Keratinocyte (primary cell): Measurements from ENCODE around the gene E2F8. TPM values are rescaled to one million over a fixed set of nuclear protein-coding genes. Genes with fewer than 3 reads are reported as not detected.

Experiments used
- DNase-seq: peaks from one replicate; pipeline ENCODE4 v3.0.0-alpha.2; 2011; ENCODE audit warnings: low read depth, missing footprints, low spot score
- FAIRE-seq: peaks from 2 replicates; lab custom pipeline; 2011; peaks lifted over from hg19 to GRCh38; lab: Jason Lieb, UNC
- H2AFZ ChIP-seq: 2 replicates; pipeline ENCODE4 v1.6.0; 2012; ENCODE audit warnings: low read length, control low read depth, inconsistent platforms; ENCODE audit not compliant: control insufficient read depth
- H3K27ac ChIP-seq: 2 replicates; pipeline ENCODE4 v1.5.1; 2011; ENCODE audit warnings: low read length; ENCODE audit not compliant: control insufficient read depth, insufficient read depth
- H3K27me3 ChIP-seq: 3 replicates; pipeline ENCODE4 v1.6.0; 2011; ENCODE audit warnings: low read length; ENCODE audit not compliant: control insufficient read depth, insufficient read depth; ENCODE audit errors: extremely low read depth
- H3K36me3 ChIP-seq, 2 experiments: 2 replicates in 1 of 2; 3 replicates in 1 of 2; pipeline ENCODE4 v1.5.1; 2011; ENCODE audit warnings: low read length in 2 of 2, mild to moderate bottlenecking in 1 of 2; ENCODE audit not compliant: control insufficient read depth in 2 of 2, insufficient read depth in 2 of 2; ENCODE audit errors: extremely low read depth in 1 of 2
- H3K4me1 ChIP-seq: 3 replicates; pipeline ENCODE4 v1.5.1; 2011; ENCODE audit warnings: low read length; ENCODE audit not compliant: control insufficient read depth, insufficient read depth; ENCODE audit errors: extremely low read depth
- H3K4me2 ChIP-seq: 3 replicates; pipeline ENCODE4 v1.6.0; 2011; ENCODE audit warnings: low read depth, low read length; ENCODE audit not compliant: control insufficient read depth, insufficient read depth; ENCODE audit errors: extremely low read depth
- H3K4me3 ChIP-seq, 3 experiments: fragments of 200-600 bp in 1 of 3; sonication (generic) in 1 of 3; 2 replicates in 2 of 3; 3 replicates in 1 of 3; pipeline ENCODE4 v1.5.1; 2011 to 2016; ENCODE audit warnings: low read length in 3 of 3, mild to moderate bottlenecking in 3 of 3, control low read depth in 2 of 3, inconsistent platforms in 1 of 3, low read depth in 1 of 3, mixed read lengths in 1 of 3, mixed run types in 1 of 3, moderate library complexity in 1 of 3; ENCODE audit not compliant: control insufficient read depth in 2 of 3, insufficient read depth in 2 of 3; ENCODE audit errors: extremely low read depth in 1 of 3
- H3K79me2 ChIP-seq: 2 replicates; pipeline ENCODE4 v1.6.0; 2012; ENCODE audit warnings: low read length; ENCODE audit not compliant: control insufficient read depth, insufficient read depth
- H3K9ac ChIP-seq: 3 replicates; pipeline ENCODE4 v1.6.0; 2011; ENCODE audit warnings: low read length; ENCODE audit not compliant: control insufficient read depth, insufficient read depth; ENCODE audit errors: extremely low read depth
- H3K9me1 ChIP-seq: 3 replicates; pipeline ENCODE4 v1.6.0; 2011; ENCODE audit warnings: low read length; ENCODE audit not compliant: control insufficient read depth, insufficient read depth; ENCODE audit errors: extremely low read depth
- H3K9me3 ChIP-seq: 2 replicates; pipeline ENCODE4 v1.5.1; 2012; ENCODE audit warnings: low read depth, low read length; ENCODE audit not compliant: control insufficient read depth
- H4K20me1 ChIP-seq: 3 replicates; pipeline ENCODE4 v1.6.0; 2011; ENCODE audit warnings: low read length; ENCODE audit not compliant: control insufficient read depth, insufficient read depth; ENCODE audit errors: extremely low read depth
- EZH2 ChIP-seq: IDR thresholded peaks from one replicate; pipeline ENCODE4 v1.6.1; 2012; ENCODE audit warnings: inconsistent platforms, mild to moderate bottlenecking, low read length, moderate library complexity
- dilution Hi-C: fragments of 300-500 bp; cut with MboI; formaldehyde crosslinking; loops from one replicate; pipeline ENCODE4 v1.7.0; 2020; ENCODE audit warnings: low sequenced_read_pairs; ENCODE audit not compliant: extremely low pct_ligation_motif_present
- polyA plus RNA-seq, 5 experiments: library from polyadenylated mRNA; depleted of rRNA in 3 of 5; stranded (reverse) in 3 of 5; stranded (forward) in 1 of 5; unstranded in 1 of 5; fragments of >200 nt; gene quantifications; 1 replicate in 1 of 5; 2 replicates in 3 of 5; 3 replicates in 1 of 5; pipeline versions ENCODE4 v1.2.1 to v1.2.3, GENCODE V29; 2011 to 2012; ENCODE audit warnings: missing spikeins in 2 of 5, low read depth in 1 of 5, low replicate concordance in 1 of 5
- TF ChIP-seq, protein P1 (sequence below), 3 experiments: IDR thresholded peaks in 1 of 3; conservative IDR thresholded peaks in 1 of 3; optimal IDR thresholded peaks in 1 of 3; 2 replicates in 2 of 3; 3 replicates in 1 of 3; pipeline versions ENCODE3 to v1.5.1; 2011; ENCODE audit warnings: low read length in 3 of 3, mild to moderate bottlenecking in 3 of 3, moderate library complexity in 2 of 3, control low read depth in 1 of 3, inconsistent platforms in 1 of 3; ENCODE audit not compliant: insufficient read depth in 2 of 3; ENCODE audit errors: extremely low read depth in 1 of 3

The E2F8 gene
- polyA plus RNA-seq, 1 donor (not counting 4 experiments of a cell fraction or from before 2014, with no cell fraction given), result 2.0 TPM

DNA sequence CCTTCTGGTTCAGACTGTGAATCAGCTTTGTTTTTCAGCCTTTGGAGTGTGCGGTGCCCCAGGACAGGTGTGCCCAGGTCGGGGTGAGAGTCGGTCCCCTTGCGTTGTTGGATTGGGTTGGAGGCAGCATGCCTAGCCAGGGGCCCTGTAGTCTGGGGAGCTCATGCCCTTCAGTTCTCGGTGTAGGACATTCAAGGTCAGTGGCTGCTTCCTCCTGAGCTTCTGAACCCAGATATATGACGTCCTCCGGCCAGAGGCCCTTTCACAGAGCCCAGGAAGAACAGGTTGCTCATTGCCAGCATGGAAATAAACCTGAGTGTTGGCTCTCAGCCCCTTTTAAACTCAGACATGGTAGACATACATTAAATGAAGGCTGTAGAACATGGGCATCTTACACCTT lies 41.7 kb downstream of the E2F8 start:
- no peak for FAIRE-seq

DNA sequence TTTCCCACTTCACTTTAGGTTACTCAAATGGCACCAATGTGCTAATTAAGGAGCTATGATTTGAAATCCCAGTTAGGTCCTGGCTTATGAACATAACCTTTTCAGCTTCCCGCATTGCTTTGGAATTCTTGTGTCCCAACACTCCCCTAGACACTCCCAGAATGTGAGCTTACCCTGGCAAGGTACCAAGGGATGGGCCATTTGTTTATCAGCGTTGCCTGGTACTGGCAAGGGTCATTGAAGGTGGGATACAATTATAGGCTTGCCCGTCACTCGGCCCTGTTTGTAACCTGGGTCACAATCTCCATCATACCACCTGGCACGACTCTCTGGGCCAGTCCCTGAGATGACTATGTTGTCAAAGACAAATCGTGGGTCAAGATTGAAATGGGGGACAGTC lies 44.3 kb downstream of the E2F8 start:
- TF ChIP-seq, protein P1, sequence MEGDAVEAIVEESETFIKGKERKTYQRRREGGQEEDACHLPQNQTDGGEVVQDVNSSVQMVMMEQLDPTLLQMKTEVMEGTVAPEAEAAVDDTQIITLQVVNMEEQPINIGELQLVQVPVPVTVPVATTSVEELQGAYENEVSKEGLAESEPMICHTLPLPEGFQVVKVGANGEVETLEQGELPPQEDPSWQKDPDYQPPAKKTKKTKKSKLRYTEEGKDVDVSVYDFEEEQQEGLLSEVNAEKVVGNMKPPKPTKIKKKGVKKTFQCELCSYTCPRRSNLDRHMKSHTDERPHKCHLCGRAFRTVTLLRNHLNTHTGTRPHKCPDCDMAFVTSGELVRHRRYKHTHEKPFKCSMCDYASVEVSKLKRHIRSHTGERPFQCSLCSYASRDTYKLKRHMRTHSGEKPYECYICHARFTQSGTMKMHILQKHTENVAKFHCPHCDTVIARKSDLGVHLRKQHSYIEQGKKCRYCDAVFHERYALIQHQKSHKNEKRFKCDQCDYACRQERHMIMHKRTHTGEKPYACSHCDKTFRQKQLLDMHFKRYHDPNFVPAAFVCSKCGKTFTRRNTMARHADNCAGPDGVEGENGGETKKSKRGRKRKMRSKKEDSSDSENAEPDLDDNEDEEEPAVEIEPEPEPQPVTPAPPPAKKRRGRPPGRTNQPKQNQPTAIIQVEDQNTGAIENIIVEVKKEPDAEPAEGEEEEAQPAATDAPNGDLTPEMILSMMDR (optimal IDR thresholded peaks at IDR 0.05 in 1 of 3, IDR thresholded peaks at IDR 0.05 in 1 of 3, conservative IDR thresholded peaks at IDR 0.05 in 1 of 3; ENCODE audit: extremely low read depth in 1 of 3, insufficient read depth in 2 of 3, low read length in 3 of 3), result no peak
- TF ChIP-seq EZH2, result no peak
- no peak for DNase-seq
- no peaks in the 10 kb centered on the region for H3K9me1 ChIP-seq

More for the DNA sequence above, 41.7 kb downstream of the E2F8 start:
- dilution Hi-C loops, result no loop called here
- TF ChIP-seq, protein P1 (optimal IDR thresholded peaks at IDR 0.05 in 1 of 3, IDR thresholded peaks at IDR 0.05 in 1 of 3, conservative IDR thresholded peaks at IDR 0.05 in 1 of 3; ENCODE audit: extremely low read depth in 1 of 3, insufficient read depth in 2 of 3, low read length in 3 of 3), result no peak
- TF ChIP-seq EZH2, result no peak
- Histone ChIP-seq H3K4me2 (no peak overlapping the region), H3K9me3 (no peaks in the 10 kb centered on the region), H3K27ac (no peak overlapping the region), H3K9ac (no peak overlapping the region), H3K27me3 (peaks cover 16% of the 10 kb centered on the region), H3K4me3 (no peak overlapping the region), H3K36me3 (no peaks in the 10 kb centered on the region), H4K20me1 (no peaks in the 10 kb centered on the region), H3K4me1 (peaks cover 6% of the 10 kb centered on the region), H2AFZ (no peak overlapping the region), H3K79me2 (no peaks in the 10 kb centered on the region), H3K9me1 (no peaks in the 10 kb centered on the region)
- DNase-seq, result no peak

More for the DNA sequence above, 44.3 kb downstream of the E2F8 start:
- Histone ChIP-seq H4K20me1 (no peaks in the 10 kb centered on the region), H3K36me3 (no peaks in the 10 kb centered on the region), H3K9ac (no peak overlapping the region), H3K4me1 (peaks cover 6% of the 10 kb centered on the region), H3K27ac (no peak overlapping the region), H3K9me3 (no peaks in the 10 kb centered on the region), H2AFZ (no peak overlapping the region), H3K4me2 (no peak overlapping the region), H3K79me2 (no peaks in the 10 kb centered on the region), H3K27me3 (peaks cover 7% of the 10 kb centered on the region), H3K4me3 (no peak overlapping the region)
- FAIRE-seq, result no peak
- dilution Hi-C loops, result no loop called here
